Retinal pigment epithelial cell (primary cell): ENCODE results near the gene TINAGL1.
A peak's percentile ranks its signal among the peaks of the same experiment; 100 is the strongest.

Experiments
- DNase-seq: peaks from one replicate; pipeline ENCODE4 v3.0.0-alpha.2; 2010; ENCODE audit warnings: low read depth
- H3K4me3 ChIP-seq: 2 replicates; pipeline ENCODE4 v1.5.1; 2011; ENCODE audit warnings: mild to moderate bottlenecking, low read length, control low read depth, moderate library complexity
- TF ChIP-seq, protein P1 (sequence below): conservative IDR thresholded peaks from 2 replicates; pipeline ENCODE4 v1.5.1; 2011; ENCODE audit warnings: low read depth, low read length, control low read depth, inconsistent platforms

The TINAGL1 gene

DNA sequence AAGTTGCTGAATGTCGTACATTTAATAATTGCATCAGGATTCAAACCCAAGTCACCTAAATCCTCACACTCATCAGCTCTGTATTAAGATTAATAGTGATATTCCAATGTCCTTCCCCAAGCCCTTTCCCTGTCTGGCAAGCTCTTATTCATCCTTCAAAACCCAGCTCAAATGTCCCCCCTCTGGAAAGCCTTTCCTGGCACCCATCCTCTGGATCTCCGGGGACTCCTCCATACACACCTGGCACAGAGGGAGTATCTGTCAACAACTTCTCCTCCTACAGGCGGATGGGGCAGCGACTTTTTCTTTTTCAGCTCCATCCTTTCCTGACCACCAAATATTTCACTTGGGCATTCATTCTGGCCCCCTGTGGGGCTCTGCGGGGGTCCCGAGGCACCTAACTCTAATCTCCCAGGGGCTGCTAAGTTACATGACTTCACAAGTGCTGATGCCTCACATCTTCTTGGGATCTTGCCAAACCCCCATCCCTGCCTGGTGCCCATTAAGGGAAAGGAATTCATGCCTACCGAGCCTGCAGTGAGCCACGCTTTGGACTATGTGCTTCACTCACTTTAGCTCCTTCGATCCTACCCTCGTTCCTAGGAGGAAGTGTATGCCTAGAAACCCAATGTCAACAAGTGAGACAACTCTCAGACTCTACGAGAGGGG lies 15.2 kb downstream of the TINAGL1 start:
- no peak for DNase-seq

DNA sequence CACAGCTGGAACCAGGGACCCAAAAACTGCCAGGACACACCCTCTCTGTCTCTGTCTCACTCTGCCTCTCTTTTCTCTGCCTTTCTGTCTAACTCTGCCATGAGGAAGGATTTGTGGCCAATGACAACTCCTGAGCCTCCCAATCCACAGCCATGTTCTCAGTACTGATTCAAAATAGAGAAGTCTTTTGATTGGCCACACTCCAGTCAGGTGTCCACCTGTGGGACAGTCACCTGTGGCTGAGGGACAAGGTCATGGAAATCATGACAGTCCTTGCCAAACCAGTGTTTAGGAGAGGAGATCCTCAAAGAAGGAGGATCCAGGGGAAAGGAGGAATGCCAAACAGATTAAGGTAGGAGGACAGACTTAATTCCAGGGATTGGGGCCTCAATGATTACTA lies 15.8 kb downstream of the TINAGL1 start:
- DNase-seq, result no peak
- H3K4me3 ChIP-seq, result no peak overlapping the region
- TF ChIP-seq, protein P1, sequence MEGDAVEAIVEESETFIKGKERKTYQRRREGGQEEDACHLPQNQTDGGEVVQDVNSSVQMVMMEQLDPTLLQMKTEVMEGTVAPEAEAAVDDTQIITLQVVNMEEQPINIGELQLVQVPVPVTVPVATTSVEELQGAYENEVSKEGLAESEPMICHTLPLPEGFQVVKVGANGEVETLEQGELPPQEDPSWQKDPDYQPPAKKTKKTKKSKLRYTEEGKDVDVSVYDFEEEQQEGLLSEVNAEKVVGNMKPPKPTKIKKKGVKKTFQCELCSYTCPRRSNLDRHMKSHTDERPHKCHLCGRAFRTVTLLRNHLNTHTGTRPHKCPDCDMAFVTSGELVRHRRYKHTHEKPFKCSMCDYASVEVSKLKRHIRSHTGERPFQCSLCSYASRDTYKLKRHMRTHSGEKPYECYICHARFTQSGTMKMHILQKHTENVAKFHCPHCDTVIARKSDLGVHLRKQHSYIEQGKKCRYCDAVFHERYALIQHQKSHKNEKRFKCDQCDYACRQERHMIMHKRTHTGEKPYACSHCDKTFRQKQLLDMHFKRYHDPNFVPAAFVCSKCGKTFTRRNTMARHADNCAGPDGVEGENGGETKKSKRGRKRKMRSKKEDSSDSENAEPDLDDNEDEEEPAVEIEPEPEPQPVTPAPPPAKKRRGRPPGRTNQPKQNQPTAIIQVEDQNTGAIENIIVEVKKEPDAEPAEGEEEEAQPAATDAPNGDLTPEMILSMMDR, result no peak

More for the DNA sequence above, 15.2 kb downstream of the TINAGL1 start:
- no peak overlapping the region for H3K4me3 ChIP-seq
- TF ChIP-seq, protein P1, result no peak

DNA sequence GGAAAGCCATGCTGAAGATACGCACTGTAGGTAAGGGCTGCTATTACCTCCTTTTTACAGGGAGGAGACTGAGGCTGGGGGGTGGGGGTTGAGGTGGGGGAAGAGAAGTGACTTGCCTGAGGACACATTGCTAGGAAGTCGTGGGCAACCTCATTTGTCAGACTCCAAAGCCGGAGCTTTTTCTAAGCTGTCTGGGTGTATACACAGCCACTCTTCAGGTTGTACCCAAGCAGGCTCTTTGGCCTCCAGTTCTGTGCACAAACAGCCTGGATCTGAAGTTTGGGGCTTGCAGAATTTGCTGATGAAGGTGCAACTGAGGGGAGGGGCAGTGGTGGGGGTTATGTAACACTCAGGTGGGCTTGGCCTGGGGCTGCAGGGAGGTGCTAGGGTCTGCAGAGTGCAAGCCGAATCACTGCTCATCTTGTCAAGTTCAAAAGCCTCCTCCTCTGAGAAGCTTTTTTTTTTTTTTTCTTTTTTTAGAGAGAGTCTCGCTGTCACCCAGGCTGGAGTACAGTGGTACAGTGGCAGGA lies 16.9 kb downstream of the TINAGL1 start:
- TF ChIP-seq, protein P1, result no peak

DNA sequence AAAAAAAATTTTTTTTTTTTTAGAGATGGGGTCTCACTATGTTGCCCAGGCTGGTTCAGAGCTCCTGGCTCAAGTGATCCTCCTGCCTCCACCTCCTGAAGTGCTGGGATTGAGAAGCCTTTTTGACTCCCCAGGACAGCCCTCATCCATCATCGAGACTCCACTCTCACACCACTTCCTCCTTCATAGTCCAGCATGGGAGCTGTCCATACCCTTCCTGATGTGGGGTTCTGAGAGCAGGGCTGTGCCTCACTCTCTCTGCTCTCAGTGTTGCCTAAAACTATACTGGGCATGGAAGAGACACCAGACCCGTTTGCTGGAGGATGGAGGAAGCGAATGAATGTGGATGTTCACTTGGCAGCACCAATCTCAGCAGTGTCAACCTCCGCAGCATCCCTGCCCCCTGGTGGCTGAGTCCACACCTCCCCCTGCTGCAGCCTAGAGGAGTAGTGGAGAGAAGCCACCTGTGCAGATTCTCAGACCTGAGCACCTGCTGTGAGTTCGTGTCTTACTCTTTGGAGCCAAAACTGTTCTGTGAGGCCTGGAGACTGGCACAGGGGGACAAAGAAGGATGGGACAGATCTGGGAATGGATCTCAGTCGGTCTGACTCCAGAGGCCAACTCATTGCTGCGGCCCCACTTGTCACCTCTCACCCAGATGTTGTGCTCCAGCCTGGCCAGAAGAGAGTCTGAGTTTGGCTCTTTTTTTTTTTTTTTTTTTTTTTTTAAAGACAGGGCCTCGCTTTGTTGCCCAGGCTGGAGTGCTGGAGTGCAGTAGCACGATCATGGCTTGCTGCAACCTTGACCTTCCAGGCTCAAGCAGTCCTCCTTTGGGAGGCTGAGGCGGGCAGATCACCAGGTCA lies 17.7 kb downstream of the TINAGL1 start:
- H3K4me3 ChIP-seq, result no peak overlapping the region
- DNase-seq, result no peak
- TF ChIP-seq, protein P1, result peak; percentile 98

More for the DNA sequence above, 16.9 kb downstream of the TINAGL1 start:
- H3K4me3 ChIP-seq, result no peak overlapping the region
- no peak for DNase-seq

DNA sequence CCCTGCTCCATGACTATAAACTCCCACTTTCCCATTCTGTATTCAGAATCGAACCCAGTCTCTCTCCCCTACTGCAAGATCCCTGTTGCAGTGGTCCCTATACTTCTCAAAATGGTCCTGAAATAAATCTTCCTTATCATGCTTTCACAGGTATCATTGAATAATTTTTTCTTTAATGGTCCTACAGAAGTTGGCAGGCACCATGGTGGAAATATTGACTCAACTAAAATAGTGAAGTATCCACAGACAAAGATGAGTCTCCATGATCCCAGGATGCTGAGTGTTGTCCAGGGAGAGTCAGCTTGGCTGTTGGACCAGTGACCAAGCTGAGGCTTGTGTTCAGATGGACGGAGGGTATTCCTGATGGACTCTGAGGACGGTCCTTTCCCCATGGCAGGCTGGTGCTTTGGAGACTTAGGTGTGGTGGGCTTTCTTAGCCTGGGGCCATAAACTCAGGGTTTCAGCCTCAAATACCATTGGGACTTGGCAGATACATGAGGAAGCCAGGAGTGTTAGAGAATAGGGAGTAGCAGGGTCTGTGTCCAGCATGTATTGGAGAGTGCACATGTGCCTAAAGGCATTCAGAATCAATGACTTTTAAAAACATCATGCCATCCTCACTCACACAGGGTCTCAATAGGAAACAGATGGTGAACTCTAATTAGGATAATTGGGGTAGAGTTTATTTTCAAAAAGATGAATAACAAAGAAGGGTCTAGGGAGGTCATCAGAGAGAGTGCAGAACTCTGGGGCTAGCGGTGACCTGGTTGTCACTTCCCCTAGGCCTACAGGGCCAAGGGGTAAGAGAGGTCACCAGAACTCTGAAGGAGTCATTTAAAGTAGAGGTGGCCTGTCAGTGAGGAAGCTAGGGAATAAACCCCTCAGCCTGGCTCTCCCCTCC lies 19.8 kb downstream of the TINAGL1 start:
- no peak for DNase-seq
- H3K4me3 ChIP-seq, result no peak overlapping the region
- TF ChIP-seq, protein P1, result no peak

DNA sequence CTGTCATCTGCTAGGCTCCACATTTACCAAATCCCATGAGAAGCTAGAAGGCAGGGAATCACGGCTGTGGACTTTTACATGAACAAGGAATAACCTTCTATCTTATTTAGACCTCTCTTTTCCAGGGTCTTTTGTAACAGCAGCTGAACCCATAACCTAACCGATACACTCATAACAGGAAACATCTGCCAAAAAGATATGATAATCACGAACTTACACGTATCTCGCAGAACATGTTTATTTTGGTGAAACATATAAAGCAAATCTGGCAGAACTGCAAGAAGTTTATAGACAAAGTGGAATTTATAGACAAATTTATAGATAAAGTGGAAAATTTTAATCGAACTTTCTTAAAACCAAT lies 20.4 kb downstream of the TINAGL1 start:
- TF ChIP-seq, protein P1, result no peak
- no peak for DNase-seq
- no peak overlapping the region for H3K4me3 ChIP-seq
